ENCODE measurements around the gene DPYD. TPM values are rescaled to one million over a fixed set of nuclear protein-coding genes. Genes with fewer than 3 reads are reported as not detected.

The DPYD gene
- total RNA-seq, 1 experiment from 2014 or later: 7.0 TPM

- H3K27me3 Mint-ChIP-seq (ENCODE audit: insufficient read depth, unreplicated experiment): no peaks in the 10 kb centered on the region
- Histone ChIP-seq H3K4me3 (ENCODE audit: low read depth, low read length) (no peak overlapping the region), H3K36me3 (ENCODE audit: control insufficient read depth, insufficient read depth, low read length) (no peaks in the 10 kb centered on the region), H3K9me3 (no peaks in the 10 kb centered on the region), H3K4me1 (no peaks in the 10 kb centered on the region), H3K27me3 (replicated peaks; ENCODE audit: control insufficient read depth, insufficient read depth, low read length) (no peaks in the 10 kb centered on the region)
- POLR2A ChIA-PET: no interaction called here
- no peak overlapping the region for H3K27ac Mint-ChIP-seq (ENCODE audit: unreplicated experiment)
- no peak for TF ChIP-seq CTCF (IDR thresholded peaks at IDR 0.05; ENCODE audit: insufficient read depth in 1 of 2, low read depth in 1 of 2, low read length in 1 of 2, severe bottlenecking in 1 of 2, unreplicated experiment in 1 of 2)
- peaks cover 16% of the 10 kb centered on the region for H3K9me3 Mint-ChIP-seq (ENCODE audit: unreplicated experiment)
- no peaks in the 10 kb centered on the region for H3K36me3 Mint-ChIP-seq (ENCODE audit: insufficient read depth, unreplicated experiment)
- H3K4me1 Mint-ChIP-seq (ENCODE audit: low read depth, unreplicated experiment): no peaks in the 10 kb centered on the region
- no peak for DNase-seq
- H3K4me3 Mint-ChIP-seq (ENCODE audit: unreplicated experiment): no peak overlapping the region
- CTCF ChIA-PET: no interaction called here
- intact Hi-C loops (cut with micrococcal nuclease; ENCODE audit: unreplicated experiment): no loop called here
- BruUV-seq (replicated peaks): no TSS peak
Measured at GRCh38 chr1:97649591-97649990, 271.2 kb downstream of the DPYD start.

- no TSS peak for BruUV-seq (replicated peaks)
Measured at GRCh38 chr1:97647776-97648175, 273.1 kb downstream of the DPYD start.

GRCh38 chr1:97646071-97646470 is 274.8 kb downstream of the DPYD start:
- Histone ChIP-seq H3K9me3 (no peaks in the 10 kb centered on the region), H3K36me3 (ENCODE audit: control insufficient read depth, insufficient read depth, low read length) (no peaks in the 10 kb centered on the region), H3K27me3 (replicated peaks; ENCODE audit: control insufficient read depth, insufficient read depth, low read length) (no peaks in the 10 kb centered on the region), H3K4me1 (no peaks in the 10 kb centered on the region), H3K4me3 (ENCODE audit: low read depth, low read length) (no peak overlapping the region)
- ChIA-PET CTCF (no interaction called here), POLR2A (no interaction called here)
- TF ChIP-seq CTCF (IDR thresholded peaks at IDR 0.05; ENCODE audit: insufficient read depth in 1 of 2, low read depth in 1 of 2, low read length in 1 of 2, severe bottlenecking in 1 of 2, unreplicated experiment in 1 of 2): no peak
- H3K27ac Mint-ChIP-seq (ENCODE audit: unreplicated experiment): no peak overlapping the region
- BruUV-seq (replicated peaks): no TSS peak
- H3K4me3 Mint-ChIP-seq (ENCODE audit: unreplicated experiment): no peak overlapping the region
- DNase-seq: no peak
- intact Hi-C loops (cut with micrococcal nuclease; ENCODE audit: unreplicated experiment): no loop called here
- peaks cover 16% of the 10 kb centered on the region for H3K9me3 Mint-ChIP-seq (ENCODE audit: unreplicated experiment)
- H3K4me1 Mint-ChIP-seq (ENCODE audit: low read depth, unreplicated experiment): no peaks in the 10 kb centered on the region
- H3K36me3 Mint-ChIP-seq (ENCODE audit: insufficient read depth, unreplicated experiment): no peaks in the 10 kb centered on the region
- no peaks in the 10 kb centered on the region for H3K27me3 Mint-ChIP-seq (ENCODE audit: insufficient read depth, unreplicated experiment)

More at GRCh38 chr1:97647776-97648175, 273.1 kb downstream of the DPYD start:
- Mint-ChIP-seq H3K27ac (ENCODE audit: unreplicated experiment) (no peak overlapping the region), H3K9me3 (ENCODE audit: unreplicated experiment) (peaks cover 16% of the 10 kb centered on the region), H3K4me1 (ENCODE audit: low read depth, unreplicated experiment) (no peaks in the 10 kb centered on the region), H3K4me3 (ENCODE audit: unreplicated experiment) (no peak overlapping the region), H3K27me3 (ENCODE audit: insufficient read depth, unreplicated experiment) (no peaks in the 10 kb centered on the region), H3K36me3 (ENCODE audit: insufficient read depth, unreplicated experiment) (no peaks in the 10 kb centered on the region)
- POLR2A ChIA-PET: no interaction called here
- Histone ChIP-seq H3K4me1 (no peaks in the 10 kb centered on the region), H3K36me3 (ENCODE audit: control insufficient read depth, insufficient read depth, low read length) (no peaks in the 10 kb centered on the region), H3K27me3 (replicated peaks; ENCODE audit: control insufficient read depth, insufficient read depth, low read length) (no peaks in the 10 kb centered on the region), H3K9me3 (no peaks in the 10 kb centered on the region), H3K4me3 (ENCODE audit: low read depth, low read length) (no peak overlapping the region)
- CTCF ChIA-PET: no interaction called here
- intact Hi-C loops (cut with micrococcal nuclease; ENCODE audit: unreplicated experiment): no loop called here
- no peak for DNase-seq
- TF ChIP-seq CTCF (IDR thresholded peaks at IDR 0.05; ENCODE audit: insufficient read depth in 1 of 2, low read depth in 1 of 2, low read length in 1 of 2, severe bottlenecking in 1 of 2, unreplicated experiment in 1 of 2): no peak
